RWPE2 (cell line): ENCODE data around the gene SRC.

Experiments used
- ATAC-seq: fragments of 200-7000 bp; cut with Tn5 transposase; 3 replicates; pipeline ENCODE4 v1.9.1; 2021; ENCODE audit warnings: low read depth
- DNase-seq: peaks from one replicate; pipeline ENCODE4 v3.0.0-alpha.2; 2020; ENCODE audit warnings: low spot score
- H3K27ac ChIP-seq: fragments of 450-650 bp; 2 replicates; pipeline ENCODE4 v1.5.1; 2017; ENCODE audit warnings: mild to moderate bottlenecking; ENCODE audit not compliant: poor library complexity, severe bottlenecking
- H3K27me3 ChIP-seq: fragments of 250-450 bp; sonication (Bioruptor Pico); 2 replicates; pipeline ENCODE4 v1.5.1; 2021; ENCODE audit warnings: mild to moderate bottlenecking, moderate library complexity; ENCODE audit not compliant: insufficient read depth, poor library complexity, severe bottlenecking
- H3K36me3 ChIP-seq: fragments of 250-450 bp; sonication (Bioruptor Pico); 2 replicates; pipeline ENCODE4 v1.5.1; 2020; ENCODE audit warnings: low read depth, mild to moderate bottlenecking, moderate library complexity
- H3K4me1 ChIP-seq: fragments of 250-450 bp; sonication (Bioruptor Pico); 2 replicates; pipeline ENCODE4 v1.5.1; 2021; ENCODE audit warnings: mild to moderate bottlenecking, moderate library complexity; ENCODE audit not compliant: insufficient read depth, poor library complexity, severe bottlenecking
- H3K4me3 ChIP-seq: fragments of 250-450 bp; sonication (Bioruptor Pico); 2 replicates; pipeline ENCODE4 v1.5.1; 2021; ENCODE audit warnings: mild to moderate bottlenecking, moderate library complexity; ENCODE audit not compliant: severe bottlenecking
- H3K9me3 ChIP-seq: fragments of 250-450 bp; sonication (Bioruptor Pico); 2 replicates; pipeline ENCODE4 v1.5.1; 2021; ENCODE audit warnings: mild to moderate bottlenecking, moderate library complexity; ENCODE audit not compliant: severe bottlenecking
- TF ChIP-seq, protein P1 (sequence below): fragments of 450-650 bp; IDR thresholded peaks from one replicate; pipeline ENCODE4 v1.5.1; 2017; ENCODE audit warnings: mild to moderate bottlenecking, moderate library complexity; ENCODE audit not compliant: poor library complexity, severe bottlenecking

SRC gene

DNA sequence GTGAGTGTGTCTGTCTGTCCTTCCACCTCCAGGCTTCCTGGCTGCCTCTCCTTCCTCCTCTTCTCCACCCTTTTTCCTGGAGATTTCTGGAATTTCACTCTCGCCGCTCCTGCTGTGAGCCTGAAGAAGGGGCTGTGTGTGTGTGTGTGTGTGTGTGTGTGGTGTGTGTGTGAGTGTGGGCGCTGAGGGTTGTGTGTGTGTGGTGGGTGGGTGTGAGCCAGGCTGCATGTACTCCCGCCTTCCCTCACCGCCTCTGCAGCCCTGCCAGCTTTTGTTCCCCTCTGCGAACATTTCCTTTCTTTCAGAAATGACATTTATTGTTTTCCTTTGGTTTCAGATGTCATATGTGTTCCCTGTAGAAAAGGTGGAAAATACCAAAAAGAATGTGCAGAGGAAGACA lies 76.0 kb downstream of the SRC start:
- no peaks in the 10 kb centered on the region for H3K36me3 ChIP-seq
- DNase-seq (peak; percentile 71), ATAC-seq (no peak)
- H3K27me3 ChIP-seq, result peaks cover 33% of the 10 kb centered on the region
- H3K27ac ChIP-seq, result no peak overlapping the region
- no peaks in the 10 kb centered on the region for H3K9me3 ChIP-seq
- H3K4me1 ChIP-seq, result no peaks in the 10 kb centered on the region
- no peak overlapping the region for H3K4me3 ChIP-seq
- TF ChIP-seq, protein P1, sequence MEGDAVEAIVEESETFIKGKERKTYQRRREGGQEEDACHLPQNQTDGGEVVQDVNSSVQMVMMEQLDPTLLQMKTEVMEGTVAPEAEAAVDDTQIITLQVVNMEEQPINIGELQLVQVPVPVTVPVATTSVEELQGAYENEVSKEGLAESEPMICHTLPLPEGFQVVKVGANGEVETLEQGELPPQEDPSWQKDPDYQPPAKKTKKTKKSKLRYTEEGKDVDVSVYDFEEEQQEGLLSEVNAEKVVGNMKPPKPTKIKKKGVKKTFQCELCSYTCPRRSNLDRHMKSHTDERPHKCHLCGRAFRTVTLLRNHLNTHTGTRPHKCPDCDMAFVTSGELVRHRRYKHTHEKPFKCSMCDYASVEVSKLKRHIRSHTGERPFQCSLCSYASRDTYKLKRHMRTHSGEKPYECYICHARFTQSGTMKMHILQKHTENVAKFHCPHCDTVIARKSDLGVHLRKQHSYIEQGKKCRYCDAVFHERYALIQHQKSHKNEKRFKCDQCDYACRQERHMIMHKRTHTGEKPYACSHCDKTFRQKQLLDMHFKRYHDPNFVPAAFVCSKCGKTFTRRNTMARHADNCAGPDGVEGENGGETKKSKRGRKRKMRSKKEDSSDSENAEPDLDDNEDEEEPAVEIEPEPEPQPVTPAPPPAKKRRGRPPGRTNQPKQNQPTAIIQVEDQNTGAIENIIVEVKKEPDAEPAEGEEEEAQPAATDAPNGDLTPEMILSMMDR, result no peak

DNA sequence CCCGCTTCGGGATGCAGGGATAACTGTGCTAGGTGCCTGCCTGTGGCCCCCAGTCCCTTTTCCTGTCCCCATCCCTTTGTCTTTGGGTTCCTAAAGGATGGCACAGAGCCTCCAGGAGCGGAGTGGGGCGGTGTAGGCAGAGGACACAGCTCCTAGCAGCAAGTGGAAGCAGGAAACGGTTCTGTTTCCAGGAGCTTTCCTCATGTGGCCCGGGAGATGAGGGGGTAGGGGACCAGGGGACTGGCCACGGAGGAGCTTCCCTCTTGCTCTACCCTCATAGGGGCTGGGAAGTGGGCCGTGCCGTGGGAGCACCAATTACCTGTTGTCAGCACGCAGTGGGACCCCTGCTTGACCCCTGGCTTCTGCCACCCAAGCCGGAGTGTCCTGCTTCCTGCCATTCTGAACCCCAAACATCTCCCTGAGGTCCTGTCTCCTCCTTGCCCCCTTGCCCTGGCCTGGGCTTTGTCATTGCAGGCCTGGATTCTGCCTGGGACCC lies 76.9 kb downstream of the SRC start:
- H3K4me1 ChIP-seq, result no peaks in the 10 kb centered on the region
- H3K27ac ChIP-seq, result no peak overlapping the region
- H3K27me3 ChIP-seq, result peaks cover 33% of the 10 kb centered on the region
- ATAC-seq (no peak), DNase-seq (peak; percentile 81)
- H3K36me3 ChIP-seq, result no peaks in the 10 kb centered on the region
- TF ChIP-seq, protein P1, result no peak
- no peak overlapping the region for H3K4me3 ChIP-seq
- no peaks in the 10 kb centered on the region for H3K9me3 ChIP-seq

DNA sequence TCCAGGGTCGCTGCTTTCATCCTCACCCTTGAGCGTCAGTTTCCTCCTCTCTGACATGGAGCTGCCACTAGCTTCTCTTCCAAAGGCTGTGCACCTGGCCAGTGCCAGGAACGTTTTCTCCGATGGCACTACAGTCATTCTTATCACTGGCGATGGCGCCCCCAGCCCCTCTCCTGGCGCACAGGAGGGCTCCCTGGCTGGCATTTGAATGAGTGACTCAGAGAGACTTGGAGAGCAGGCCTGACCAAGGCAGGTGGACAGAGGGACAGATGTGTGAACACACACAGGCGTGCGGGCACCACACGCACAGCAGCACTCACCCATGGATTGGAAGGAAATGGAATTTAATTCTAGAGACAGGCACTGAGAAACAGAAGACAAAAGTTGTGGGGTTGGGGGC lies 77.6 kb downstream of the SRC start:
- H3K4me1 ChIP-seq, result no peaks in the 10 kb centered on the region
- TF ChIP-seq, protein P1, result no peak
- peaks cover 33% of the 10 kb centered on the region for H3K27me3 ChIP-seq
- ATAC-seq (no peak), DNase-seq (peak; percentile 76)
- H3K4me3 ChIP-seq, result no peak overlapping the region
- no peaks in the 10 kb centered on the region for H3K36me3 ChIP-seq
- no peak overlapping the region for H3K27ac ChIP-seq
- H3K9me3 ChIP-seq, result no peaks in the 10 kb centered on the region

DNA sequence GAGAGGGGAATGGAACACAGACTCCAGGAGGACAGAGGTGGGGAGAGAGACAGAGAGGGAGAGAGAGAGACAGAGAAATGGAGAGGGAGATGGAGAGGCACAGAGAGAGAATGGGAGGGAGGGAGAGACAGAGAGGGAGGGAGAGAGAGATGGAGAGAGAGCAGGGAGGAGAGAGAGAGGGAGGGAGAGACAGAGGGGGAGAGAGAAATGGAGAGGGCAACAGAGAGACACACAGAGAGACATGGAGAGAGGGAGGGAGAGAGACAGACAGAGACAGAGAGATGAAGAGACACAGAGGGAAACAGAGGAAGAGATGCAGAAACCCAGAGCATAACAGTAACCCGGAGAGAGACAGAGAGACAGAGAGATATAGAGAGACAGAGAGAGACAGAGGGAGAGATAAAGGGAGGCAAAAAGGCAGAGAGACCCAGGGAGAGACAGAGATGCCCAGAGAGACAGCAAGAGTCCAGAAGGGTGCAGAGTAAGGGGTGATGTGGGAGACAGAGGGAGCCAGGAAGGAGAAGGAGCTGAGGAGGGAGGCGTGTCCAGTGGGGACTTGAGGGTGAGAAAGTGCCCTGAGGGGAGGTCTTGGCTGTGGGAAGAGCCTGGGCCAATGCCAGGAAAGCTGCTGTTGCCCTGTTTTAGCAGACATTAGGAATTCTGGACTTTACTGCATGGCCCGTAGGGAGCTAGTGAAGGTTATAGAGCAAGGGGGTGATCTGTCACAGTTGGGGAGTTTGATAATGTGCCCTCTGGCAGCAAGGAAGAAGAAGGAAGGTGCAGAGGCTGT lies 78.3 kb downstream of the SRC start:
- Histone ChIP-seq H3K9me3 (no peaks in the 10 kb centered on the region), H3K27me3 (peaks cover 36% of the 10 kb centered on the region), H3K4me1 (no peaks in the 10 kb centered on the region), H3K36me3 (no peaks in the 10 kb centered on the region), H3K27ac (no peak overlapping the region), H3K4me3 (no peak overlapping the region)
- ATAC-seq, result no peak
- TF ChIP-seq, protein P1, result no peak
- DNase-seq, result no peak

DNA sequence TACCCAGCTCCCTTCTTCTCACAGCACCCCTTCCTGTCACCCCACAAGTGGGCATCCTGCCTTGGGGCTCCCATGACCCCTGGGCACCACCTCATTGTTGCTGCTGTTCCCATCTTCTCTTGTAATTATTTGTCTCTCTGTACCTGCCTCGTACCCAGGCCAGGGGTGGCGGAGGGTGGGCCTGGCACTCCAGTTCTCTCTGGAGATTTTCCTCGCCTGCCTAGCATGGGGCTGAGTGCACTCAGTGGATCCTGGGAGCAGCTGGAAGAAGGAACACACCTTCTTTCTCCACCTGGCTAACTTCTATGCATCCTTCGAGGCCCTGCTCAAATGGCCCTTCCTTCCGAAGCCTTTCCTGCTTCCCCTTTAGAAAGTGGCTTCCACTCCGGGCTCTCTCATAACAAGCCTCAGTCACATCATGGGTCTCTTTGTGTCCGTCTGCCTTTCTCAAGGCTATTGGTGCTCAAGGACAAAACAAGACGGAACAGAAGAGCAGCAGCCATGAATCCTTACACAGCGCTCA lies 79.2 kb downstream of the SRC start:
- Histone ChIP-seq H3K9me3 (no peaks in the 10 kb centered on the region), H3K27me3 (peaks cover 37% of the 10 kb centered on the region), H3K4me3 (no peak overlapping the region), H3K36me3 (no peaks in the 10 kb centered on the region), H3K27ac (no peak overlapping the region), H3K4me1 (no peaks in the 10 kb centered on the region)
- no peak for ATAC-seq
- peak; percentile 68 for DNase-seq
- TF ChIP-seq, protein P1, result no peak
